ENCODE data around the gene TDRKH. TPM values are rescaled to one million over a fixed set of nuclear protein-coding genes. Genes with fewer than 3 reads are reported as not detected.

The TDRKH gene
- polyA plus RNA-seq, 1 experiment: 1.1 TPM

- no peak for DNase-seq (ENCODE audit: low read depth)
- TF ChIP-seq CTCF (IDR thresholded peaks at IDR 0.05; ENCODE audit: insufficient read depth, low read depth, low read length): no peak
- ChIA-PET CTCF (no interaction called here), POLR2A (no interaction called here)
- Histone ChIP-seq H3K27me3 (ENCODE audit: control insufficient read depth, insufficient read depth, low read length) (peaks cover 34% of the 10 kb centered on the region), H3K36me3 (ENCODE audit: control insufficient read depth, insufficient read depth, low read length) (no peaks in the 10 kb centered on the region), H3K4me3 (ENCODE audit: low read depth, low read length) (no peak overlapping the region)
These were observed 15.9 kb upstream of the TDRKH start for GRCh38 chr1:151806170-151806569.

- Histone ChIP-seq H3K36me3 (ENCODE audit: control insufficient read depth, insufficient read depth, low read length) (no peaks in the 10 kb centered on the region), H3K27me3 (ENCODE audit: control insufficient read depth, insufficient read depth, low read length) (peaks cover 36% of the 10 kb centered on the region), H3K4me3 (ENCODE audit: low read depth, low read length) (no peak within 1 kb of the TSS)
- TF ChIP-seq CTCF (IDR thresholded peaks at IDR 0.05; ENCODE audit: insufficient read depth, low read depth, low read length): no peak
- ChIA-PET POLR2A (no interaction called here), CTCF (no interaction called here)
- no peak for DNase-seq (ENCODE audit: low read depth)
These were observed 14.9 kb upstream of the TDRKH start, which contains the start of gene LINGO4 for GRCh38 chr1:151805066-151805820. Gene LINGO4 (minus strand): TSS chr1:151805419. CDS start chr1:151802704, 2,715 bp downstream.

GRCh38 chr1:151803915-151804314 is 13.6 kb upstream of the TDRKH start:
- peaks cover 39% of the 10 kb centered on the region for H3K27me3 ChIP-seq (ENCODE audit: control insufficient read depth, insufficient read depth, low read length)
- ChIA-PET CTCF (no interaction called here), POLR2A (no interaction called here)
- DNase-seq (ENCODE audit: low read depth): no peak
- no peaks in the 10 kb centered on the region for H3K36me3 ChIP-seq (ENCODE audit: control insufficient read depth, insufficient read depth, low read length)
- TF ChIP-seq CTCF (IDR thresholded peaks at IDR 0.05; ENCODE audit: insufficient read depth, low read depth, low read length): no peak
- H3K4me3 ChIP-seq (ENCODE audit: low read depth, low read length): no peak overlapping the region

GRCh38 chr1:151803164-151803563 is 12.9 kb upstream of the TDRKH start:
- ChIA-PET CTCF (no interaction called here), POLR2A (no interaction called here)
- Histone ChIP-seq H3K27me3 (ENCODE audit: control insufficient read depth, insufficient read depth, low read length) (peaks cover 38% of the 10 kb centered on the region), H3K4me3 (ENCODE audit: low read depth, low read length) (no peak overlapping the region), H3K36me3 (ENCODE audit: control insufficient read depth, insufficient read depth, low read length) (no peaks in the 10 kb centered on the region)
- no peak for TF ChIP-seq CTCF (IDR thresholded peaks at IDR 0.05; ENCODE audit: insufficient read depth, low read depth, low read length)
- no peak for DNase-seq (ENCODE audit: low read depth)

- Histone ChIP-seq H3K36me3 (ENCODE audit: control insufficient read depth, insufficient read depth, low read length) (no peaks in the 10 kb centered on the region), H3K27me3 (ENCODE audit: control insufficient read depth, insufficient read depth, low read length) (peaks cover 39% of the 10 kb centered on the region), H3K4me3 (ENCODE audit: low read depth, low read length) (no peak overlapping the region)
- POLR2A ChIA-PET: no interaction called here
- CTCF ChIA-PET: no interaction called here
- no peak for DNase-seq (ENCODE audit: low read depth)
- no peak for TF ChIP-seq CTCF (IDR thresholded peaks at IDR 0.05; ENCODE audit: insufficient read depth, low read depth, low read length)
These were observed 12.1 kb upstream of the TDRKH start for GRCh38 chr1:151802372-151802771.

Measured in BJ (cell line).